ENCODE results near the gene LAMC3.

The LAMC3 gene

DNA sequence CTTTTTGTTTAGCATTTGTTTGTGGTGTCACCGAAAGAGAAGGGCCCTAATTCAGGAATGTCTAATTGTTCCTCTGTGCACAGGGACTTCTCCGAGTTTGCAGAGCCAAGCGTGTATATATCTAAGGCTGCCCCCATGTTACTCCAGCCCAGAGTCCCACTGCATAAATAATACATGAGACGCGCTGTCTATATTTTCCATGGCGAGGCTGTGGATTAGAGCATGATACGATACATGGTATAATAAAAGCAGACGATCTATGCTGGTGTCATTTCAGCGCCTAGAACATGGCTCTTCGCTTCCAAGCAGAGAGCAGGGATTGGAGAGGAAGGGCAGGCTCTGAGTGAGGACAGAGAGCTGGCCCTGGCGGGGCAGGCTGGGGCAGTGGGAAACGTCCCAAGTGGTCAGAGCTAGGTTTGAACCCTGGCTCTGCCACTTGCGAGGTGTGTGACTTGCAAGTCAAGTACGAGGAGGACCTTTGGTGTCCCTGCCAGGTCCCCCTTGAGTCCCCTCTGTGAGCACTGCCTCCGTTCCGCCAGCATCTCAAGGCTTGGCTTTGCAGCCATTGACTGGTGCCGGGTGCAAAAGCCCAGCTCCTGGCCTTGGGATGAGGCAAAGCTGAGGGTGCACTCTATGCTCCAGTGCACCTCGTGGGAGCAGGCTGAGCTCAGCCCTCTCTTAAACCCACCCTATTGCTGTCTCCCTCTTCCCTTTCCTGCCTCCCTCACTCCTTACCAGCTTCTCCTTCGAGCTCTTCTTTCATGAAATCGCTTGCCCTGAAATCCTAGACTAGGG, 29.2 kb upstream of the LAMC3 start:
- DNase-seq: no peak

DNA sequence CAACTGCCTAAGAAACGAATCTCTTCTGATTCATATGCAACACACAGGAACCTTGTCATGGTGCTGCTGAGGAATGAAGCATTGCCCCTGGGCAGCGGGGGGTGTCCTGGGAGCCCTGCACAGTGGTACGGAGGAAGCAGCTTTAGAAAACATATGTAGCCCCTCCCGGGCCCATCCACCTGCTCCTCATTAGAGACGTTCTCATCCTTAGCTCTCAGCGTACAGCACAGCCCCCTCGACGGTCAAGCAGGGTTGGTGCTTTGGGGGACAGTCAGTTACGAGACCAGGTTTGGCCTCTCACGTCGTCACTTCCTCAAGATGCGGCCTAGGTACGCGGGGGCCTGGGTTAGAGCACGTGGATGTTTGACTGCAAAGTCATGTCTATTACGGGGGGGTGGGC, 28.4 kb upstream of the LAMC3 start:
- DNase-seq: no peak

DNA sequence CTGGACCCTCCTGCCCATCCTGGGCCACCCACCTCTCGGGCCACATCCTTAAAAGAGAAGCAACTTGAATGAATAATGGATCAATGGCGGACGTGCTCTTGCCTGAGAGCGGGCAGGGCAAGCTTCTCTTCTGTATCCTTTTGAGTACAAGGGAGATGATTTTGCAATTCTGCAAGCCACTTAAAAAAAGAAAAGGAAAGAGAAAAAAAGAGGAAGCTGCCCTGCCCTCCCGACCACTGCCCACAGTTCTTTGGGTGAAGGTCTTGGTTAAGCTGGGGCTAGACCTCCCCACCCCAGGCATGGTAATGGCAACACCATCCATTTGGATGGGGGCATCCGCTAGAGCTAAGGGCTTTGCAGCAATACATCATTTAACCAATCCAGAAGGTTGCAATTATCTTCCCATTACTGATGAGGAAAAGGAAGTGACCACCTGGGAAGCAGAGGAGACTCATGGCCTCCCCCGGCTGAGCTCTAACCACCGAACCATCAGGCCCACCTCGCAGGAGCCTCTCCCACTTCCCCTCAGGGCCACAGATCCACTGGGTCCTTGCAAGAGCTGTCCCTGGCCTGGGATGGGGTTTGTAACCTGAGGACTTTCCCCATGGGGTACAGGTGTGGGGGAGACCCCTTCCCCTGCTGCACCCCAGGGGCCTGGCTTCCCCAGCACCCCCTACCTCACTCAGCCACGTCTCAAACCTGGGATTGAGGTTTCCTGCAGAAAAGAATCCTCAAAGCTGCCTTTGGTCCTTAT, 27.8 kb upstream of the LAMC3 start:
- DNase-seq: no peak

DNA sequence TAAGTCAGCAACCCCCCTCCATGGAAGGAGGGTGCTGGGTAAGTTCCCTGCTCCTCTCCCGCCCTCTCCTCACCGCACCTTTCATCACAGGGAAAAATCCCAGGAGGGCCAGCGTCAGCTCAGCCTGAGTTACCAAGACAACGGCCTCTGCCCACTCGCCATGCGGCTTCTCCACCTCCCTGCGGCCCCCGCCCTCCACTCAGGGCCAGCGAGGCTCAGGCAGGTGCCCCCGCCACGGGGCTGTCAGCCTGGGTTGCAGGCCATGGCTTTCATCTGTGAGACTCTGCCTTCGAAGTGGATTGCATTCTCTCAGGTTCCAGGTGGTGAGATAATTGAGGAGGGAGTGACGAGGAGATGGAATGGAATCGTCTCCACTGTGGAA, 27.2 kb upstream of the LAMC3 start:
- DNase-seq: no peak

DNA sequence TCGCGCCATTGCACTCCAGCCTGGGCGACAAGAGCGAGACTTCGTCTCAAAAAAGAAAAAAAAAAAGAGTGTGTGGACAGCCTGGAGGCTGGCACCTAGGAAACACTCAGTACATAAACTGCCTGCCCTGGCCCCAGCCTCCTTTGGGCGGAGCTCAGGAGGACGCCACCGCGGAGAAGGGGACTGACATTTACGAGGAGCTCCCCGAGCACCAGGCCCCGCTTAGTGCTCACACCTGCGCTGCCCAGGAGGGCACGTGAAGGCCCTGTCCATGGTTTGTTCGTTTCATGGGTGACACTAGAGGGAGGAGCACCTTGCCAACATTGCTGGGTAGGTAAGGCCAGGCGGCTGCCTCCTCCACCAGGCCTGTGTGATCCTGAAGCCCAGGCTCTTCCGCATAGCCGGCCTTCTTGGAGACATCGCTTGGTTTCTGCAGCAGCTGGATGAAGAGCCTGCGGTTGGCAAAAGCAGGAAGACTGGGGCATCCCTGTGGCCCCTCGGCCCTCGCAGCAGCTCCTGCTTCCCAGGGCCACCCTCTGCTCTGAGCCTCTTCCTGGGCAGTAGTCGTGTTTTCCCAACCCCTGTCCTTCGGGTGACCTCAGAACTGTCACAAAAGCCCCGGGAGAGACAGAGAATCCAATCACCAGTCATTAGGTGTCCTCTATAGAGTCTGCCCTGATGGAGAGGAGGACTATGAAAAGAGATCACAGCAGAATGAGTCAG, 26.2 kb upstream of the LAMC3 start:
- no peak for DNase-seq

DNA sequence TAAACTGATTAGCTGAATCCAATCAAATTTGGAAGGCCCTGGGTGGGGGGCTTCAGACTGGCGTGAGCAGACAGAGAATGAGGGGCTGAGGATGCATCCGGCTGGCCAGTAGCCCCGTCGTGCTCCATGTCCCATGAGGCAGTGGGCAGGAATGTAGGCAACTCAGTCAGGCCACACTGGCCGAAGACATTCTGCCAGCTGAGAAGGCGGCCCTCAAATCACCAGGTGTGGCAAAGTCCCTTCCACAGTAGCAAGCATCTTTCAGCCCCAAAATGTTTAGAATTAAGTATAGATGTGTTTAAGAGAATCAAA, 25.7 kb upstream of the LAMC3 start:
- no peak for DNase-seq

- DNase-seq: no peak
These were observed 25.0 kb upstream of the LAMC3 start for GRCh38 chr9:130983970-130984369.

DNA sequence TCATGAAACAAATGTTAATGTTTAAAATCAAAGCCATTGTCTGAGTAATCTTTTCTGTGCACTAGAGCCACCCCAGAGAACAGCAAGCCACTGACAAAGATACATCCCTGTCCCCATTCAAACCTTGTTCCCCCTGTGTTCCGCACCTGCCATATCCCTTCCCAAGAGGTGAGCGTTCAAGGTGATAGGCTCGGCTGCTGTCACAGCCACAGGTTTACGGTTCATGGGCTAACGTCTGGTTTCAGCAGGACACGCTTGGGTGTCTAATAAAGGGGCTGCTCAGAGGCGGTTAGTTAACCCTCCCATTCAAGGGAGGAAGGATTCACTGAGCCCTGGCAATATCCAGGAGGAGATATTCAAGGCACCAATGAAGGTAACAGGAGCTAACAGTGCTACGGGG, 24.5 kb upstream of the LAMC3 start:
- no peak for DNase-seq

DNA sequence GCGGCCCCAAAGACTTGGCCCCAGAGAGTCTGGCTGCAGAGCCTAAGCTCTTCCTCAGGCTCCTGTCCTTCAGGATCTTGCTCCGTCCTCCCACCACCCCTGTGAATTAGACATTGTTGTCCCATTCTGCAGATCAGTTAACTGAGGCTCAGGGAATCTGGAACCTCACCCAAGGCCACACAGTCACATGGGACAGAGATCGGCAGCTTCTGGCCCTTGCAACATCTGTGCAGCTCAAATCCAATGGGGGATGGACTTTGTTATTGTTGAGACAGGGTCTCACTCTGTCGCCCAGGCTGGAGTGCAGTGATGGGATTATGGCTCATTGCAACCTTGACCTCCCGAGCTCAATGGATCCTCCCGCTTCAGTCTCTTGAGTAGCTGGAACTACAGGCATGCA, 23.9 kb upstream of the LAMC3 start:
- no peak for DNase-seq

DNA sequence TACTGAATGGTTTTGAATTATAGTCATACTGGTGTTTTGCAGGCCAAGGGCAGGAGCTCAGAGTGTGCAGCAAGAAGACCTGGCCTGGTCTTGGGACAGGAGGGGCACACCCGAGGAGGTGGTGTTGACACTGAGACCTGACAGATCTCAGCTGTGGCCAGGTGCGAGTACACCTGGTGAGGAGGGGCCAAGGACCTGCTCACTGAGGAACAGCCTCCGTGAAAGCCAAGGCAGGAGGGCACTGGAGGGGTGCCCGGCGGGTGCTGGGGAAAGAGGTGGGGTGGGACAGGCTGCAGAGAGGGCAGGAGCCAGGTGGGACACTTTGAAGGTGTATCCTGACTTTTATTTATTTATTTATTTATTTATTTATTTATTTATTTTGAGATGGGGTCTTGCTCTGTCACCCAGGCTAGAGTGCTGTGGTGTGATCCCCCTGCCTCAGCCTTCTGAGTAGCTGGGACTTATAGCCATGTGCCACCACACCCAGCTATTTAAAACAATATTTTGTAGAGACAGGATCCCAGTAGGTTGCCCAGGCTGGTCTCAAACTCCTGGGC, 23.3 kb upstream of the LAMC3 start:
- DNase-seq: no peak

- DNase-seq: no peak
These were observed 22.5 kb upstream of the LAMC3 start for GRCh38 chr9:130986356-130986965.

- DNase-seq: no peak
These were observed 21.9 kb upstream of the LAMC3 start for GRCh38 chr9:130987054-130987453.

GRCh38 chr9:130987738-130988399, 21.1 kb upstream of the LAMC3 start:
- DNase-seq: no peak

- no peak for DNase-seq
These were observed 20.6 kb upstream of the LAMC3 start for GRCh38 chr9:130988400-130988747.

- no peak for DNase-seq
These were observed 20.1 kb upstream of the LAMC3 start for GRCh38 chr9:130988905-130989304.

GRCh38 chr9:130989391-130989790, 19.6 kb upstream of the LAMC3 start:
- no peak for DNase-seq

DNA sequence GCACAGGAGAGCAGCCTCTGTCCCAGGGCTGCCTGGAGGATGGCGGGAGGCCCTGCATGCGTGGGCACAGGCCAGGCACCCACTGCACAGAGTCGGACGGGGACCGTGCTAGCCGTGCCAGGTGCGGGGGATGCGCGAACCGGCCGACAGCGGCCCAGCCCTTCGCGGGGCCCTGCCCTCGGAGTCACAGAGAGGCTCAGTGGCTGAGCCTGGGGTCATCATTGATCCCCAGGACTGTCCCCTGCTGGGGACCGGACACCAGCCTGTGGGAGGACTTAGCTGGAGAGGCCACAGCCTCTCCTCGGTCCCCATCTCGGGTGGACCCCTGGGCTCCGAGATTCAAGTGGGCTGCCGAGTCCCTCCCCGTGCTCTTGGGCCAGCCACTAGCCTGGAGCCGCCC, 19.1 kb upstream of the LAMC3 start:
- no peak for DNase-seq

GRCh38 chr9:130990306-130990977, 18.5 kb upstream of the LAMC3 start:
- no peak for DNase-seq

- DNase-seq: no peak
These were observed 17.8 kb upstream of the LAMC3 start for GRCh38 chr9:130990978-130991777.

DNA sequence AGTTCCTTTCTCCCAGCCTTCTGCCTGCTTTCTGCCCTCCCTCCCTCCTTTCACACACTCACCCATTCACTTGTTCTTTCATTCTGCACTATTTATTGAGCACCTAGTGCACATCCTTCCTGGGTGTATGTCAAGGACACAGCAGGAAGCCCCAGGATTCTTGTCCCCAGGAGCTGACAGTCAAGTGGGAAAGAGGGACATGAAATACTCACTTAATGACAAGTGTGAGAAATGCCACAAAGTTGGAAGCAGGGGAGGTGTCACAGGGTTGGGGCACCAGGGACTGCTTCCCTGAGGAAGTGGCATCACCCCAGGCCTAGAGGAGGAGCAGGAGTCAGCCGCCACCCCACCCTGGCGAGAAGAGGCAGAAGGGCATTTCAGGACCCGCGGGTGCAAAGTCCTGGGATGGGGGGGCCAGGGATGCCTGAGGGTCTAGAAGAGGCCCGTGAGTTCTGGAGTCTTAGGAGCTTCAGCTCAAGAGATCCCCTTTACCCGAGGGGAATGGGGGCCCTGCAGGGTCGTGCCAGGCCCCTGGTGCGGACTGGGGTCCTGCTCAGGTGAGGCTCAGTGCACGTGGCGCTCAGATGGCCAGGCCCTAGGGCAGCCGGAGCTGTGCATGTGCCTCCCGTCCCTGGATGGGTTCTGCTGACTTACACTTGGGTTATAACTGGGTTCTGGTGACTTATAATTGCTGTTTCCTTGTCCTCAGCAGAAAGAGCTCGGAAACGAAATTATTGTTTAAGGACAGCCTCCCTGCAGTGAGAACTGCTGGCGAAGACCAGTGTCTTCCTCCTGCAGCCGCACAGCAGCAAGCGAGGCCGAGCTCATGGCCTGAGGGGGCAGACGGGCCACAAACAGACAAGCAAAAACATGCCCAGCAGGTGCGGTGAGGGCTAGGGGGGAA, 16.9 kb upstream of the LAMC3 start:
- DNase-seq: no peak
